HG02973 (cell line): ENCODE data around the gene SH3BP5L.

Experiments
- ATAC-seq: cut with Tn5 transposase; IDR thresholded peaks from one replicate; pipeline ENCODE4 v1.9.1; 2021; ENCODE audit warnings: moderate library complexity; ENCODE audit not compliant: unreplicated experiment

Gene SH3BP5L

GRCh38 chr1:248825909-248826760, at the start of gene SH3BP5L:
SH3BP5L (minus strand) TSS chr1:248825915; CDS start chr1:248824935, 980 bp downstream.
- ATAC-seq = peak; percentile 88

DNA sequence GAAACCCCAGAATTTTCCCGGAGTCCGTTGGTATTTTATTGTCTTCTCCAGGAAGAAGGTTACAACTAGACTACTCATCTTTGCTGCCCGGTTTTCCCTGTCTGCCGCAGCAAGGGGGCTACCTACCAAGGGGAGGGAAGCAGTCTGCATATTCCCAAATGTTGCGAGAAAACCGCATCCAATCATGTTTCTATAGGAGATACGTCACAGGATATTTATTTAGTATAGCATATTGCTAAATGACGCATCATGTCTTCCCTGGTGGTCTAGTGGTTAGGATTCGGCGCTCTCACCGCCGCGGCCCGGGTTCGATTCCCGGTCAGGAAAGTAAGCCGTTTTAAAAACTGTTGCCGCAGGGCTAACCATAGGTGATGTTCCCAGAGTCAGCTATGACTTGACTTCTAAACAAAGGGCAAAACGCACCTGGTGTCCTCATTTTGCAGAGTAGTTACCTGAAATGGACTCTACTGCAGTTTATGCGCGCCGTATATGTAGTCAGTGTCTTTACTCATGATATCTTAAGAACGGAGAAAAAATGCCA, 48.3 kb upstream of the SH3BP5L start:
- peak; percentile 66 for ATAC-seq

GRCh38 chr1:248873409-248873992, 47.8 kb upstream of the SH3BP5L start:
- peak; percentile 72 for ATAC-seq

DNA sequence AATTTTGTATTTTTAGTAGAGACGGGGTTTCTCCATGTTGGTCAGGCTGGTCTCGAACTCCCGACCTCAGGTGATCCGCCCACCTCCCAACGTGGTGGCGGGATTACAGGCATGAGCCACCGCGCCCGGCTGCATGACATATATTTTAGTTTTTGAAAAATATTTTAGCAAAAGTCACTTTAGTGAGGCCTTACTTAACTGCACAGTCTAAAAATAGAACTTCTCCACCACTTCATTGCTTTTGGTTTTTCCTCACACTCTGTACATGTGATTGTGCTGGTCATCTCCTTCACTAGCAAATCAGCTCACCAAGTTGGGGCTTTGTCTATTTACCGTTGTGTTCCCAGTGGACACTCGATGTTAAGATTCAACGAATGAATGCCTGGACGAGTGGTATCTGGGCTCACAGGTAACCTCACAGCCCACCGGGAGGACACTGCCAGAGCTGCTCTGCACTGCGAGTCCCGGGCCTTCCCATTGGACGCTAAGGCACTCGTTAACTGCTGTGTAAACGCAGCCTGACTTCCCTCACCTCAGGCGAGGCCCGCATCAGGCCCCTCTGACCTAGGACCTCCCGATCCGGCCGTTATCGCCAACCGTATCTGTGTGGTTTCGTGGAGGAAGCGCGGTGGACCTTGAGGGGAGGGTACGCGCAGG, 47.2 kb upstream of the SH3BP5L start:
- ATAC-seq = peak; percentile 22

DNA sequence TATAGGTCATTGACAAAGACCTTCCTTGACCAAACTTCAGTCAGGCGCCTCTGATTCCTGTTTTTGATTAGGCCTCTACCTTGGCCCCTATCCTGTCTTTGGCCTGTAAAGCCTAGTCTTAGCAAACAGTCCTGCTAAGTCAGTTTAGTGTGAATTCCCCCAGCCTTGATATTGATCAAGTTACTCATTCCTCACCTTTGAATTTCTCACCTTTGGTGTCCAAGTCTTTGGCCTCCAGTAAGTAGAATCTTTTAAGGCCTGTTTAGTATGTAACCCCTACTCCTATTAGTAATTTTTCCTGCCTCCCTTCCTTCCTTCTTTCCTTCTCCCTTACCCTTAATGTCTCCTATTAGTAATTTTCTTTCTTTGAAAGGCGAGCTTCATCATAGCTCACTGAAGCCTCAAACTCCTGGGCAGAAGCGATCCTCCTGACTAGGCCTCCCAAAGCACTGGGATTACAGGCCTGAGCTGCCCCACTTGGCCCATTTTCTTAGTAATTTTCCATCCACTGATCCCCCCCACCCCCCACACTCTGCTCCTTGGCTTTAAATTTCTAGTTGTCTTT, 46.2 kb upstream of the SH3BP5L start:
- ATAC-seq = no peak

DNA sequence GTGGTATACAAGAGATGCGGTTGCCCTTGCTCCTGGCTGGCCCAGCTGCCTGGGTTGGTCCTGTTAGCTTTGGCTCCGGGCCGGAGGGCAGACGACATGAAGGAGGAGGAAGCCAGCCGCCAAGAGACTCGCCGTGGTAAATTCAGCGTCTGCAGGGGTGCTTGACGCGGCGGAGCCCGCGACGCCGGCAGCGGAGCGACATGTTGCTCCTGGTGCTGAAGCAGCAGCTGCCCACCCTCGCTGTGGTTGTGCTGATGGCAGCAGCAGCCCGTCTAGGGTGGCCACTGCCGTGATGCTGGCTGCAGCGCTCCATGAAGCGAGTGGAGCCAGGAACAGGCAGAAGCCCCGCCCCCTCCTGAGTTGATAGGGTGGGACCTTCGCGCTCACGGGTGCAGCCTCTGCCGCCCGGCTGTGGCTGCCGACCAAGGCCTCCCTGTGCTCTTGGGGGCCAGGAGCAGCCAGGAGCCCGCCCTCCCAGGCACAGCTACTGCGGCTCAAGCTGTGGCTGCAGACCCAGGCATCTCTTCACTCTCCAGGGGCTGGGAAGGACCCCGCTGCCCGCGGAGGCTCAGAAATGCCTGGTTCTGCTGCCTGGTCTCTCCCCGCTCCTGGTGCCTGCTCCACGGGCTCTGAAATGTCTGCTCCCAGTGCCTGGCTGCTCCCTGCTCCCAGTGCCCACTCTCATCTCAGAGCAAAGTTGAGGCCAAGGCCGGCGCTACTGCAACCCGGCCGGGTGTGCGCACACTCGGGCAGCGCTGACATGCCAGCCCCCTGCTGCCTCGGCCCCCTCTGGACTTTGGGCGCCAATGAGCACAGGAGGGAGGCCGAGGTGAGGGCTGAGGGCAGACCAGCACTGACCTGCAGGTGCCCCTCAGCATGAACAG, 37.5 kb upstream of the SH3BP5L start:
- peak; percentile 45 for ATAC-seq

GRCh38 chr1:248862695-248862997, 36.9 kb upstream of the SH3BP5L start:
- peak; percentile 1 for ATAC-seq

DNA sequence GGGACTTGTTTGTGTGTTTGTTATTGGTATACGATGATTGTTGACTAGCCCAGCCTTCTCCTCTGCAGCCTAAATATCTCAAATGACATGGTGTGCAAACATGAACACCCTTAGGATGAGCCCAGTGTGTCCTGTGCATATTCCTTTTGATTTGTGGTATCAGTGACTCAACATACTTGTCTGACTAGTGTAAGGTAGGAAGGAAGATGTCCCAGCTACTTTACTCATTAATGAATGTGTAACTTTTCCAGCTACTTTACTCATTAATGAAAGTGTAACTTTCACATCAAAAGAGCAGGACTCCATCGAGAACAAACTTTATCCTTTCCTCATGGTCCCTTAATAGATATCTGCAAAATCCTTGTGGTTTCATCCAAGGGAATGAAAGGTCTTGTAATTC, 35.9 kb upstream of the SH3BP5L start:
- ATAC-seq = no peak

GRCh38 chr1:248860007-248860406, 34.3 kb upstream of the SH3BP5L start:
- ATAC-seq = no peak

- peak; percentile 75 for ATAC-seq
Measured at GRCh38 chr1:248858891-248859889, 33.5 kb upstream of the SH3BP5L start, which contains the start of gene ZNF692. ZNF692 (minus strand) TSS chr1:248859085; CDS start chr1:248858309, 776 bp downstream.

- ATAC-seq = peak; percentile 36
Measured at GRCh38 chr1:248858096-248858890, 32.6 kb upstream of the SH3BP5L start.

DNA sequence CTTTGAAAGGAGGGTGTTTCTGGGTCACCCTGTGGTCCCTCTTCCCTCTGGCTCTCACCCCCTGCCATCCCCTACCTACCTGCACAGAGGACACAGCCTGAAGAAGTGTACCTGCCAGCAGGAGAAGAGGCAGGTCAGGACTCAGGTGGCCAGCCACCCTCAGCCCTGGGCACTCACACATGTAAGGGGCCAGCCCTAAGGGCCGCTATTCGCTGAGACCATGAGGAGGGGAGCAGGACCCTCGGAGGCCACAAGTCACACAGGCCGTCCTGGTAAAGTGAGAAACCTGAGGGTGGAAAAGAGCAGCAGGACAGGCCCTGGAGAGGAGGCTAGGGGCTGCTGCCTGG, 32.0 kb upstream of the SH3BP5L start:
- no peak for ATAC-seq

DNA sequence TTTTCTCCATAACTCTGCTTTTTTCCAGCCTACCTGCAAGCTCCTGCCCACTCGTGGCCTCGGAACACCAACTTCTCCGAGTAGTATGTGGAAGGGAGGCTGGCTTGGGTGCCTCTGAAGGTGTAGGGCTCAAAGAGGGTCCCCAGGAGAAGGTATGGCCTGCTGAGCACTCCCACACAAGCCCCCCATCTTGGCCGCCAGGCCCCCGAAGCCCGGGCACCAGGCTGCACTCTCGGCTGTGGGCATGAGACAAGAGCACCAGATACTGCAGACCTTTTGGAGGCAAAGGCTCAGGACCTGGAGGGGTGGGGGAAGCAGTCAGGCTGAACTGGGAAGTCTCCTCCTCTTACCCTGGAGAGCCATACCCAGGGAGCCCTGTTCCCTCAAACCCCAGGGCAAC, 31.5 kb upstream of the SH3BP5L start:
- ATAC-seq = no peak

GRCh38 chr1:248856176-248856575, 30.5 kb upstream of the SH3BP5L start:
- ATAC-seq = no peak

- ATAC-seq = no peak
Measured at GRCh38 chr1:248855580-248855979, 29.9 kb upstream of the SH3BP5L start.

GRCh38 chr1:248853663-248854375, 28.1 kb upstream of the SH3BP5L start:
- ATAC-seq = no peak

GRCh38 chr1:248852481-248853405, 27.0 kb upstream of the SH3BP5L start:
- ATAC-seq = no peak
